Renal cortical epithelial cell (primary cell): ENCODE data around the gene ASRGL1. TPM values are rescaled to one million over a fixed set of nuclear protein-coding genes. Genes with fewer than 3 reads are reported as not detected.
"Not testable (repeated sequence)": the region's sequence is repeated elsewhere in the genome, so short reads cannot be mapped to it uniquely, and the experiment has no call there.

Source experiments
- DNase-seq: peaks from one replicate; pipeline ENCODE4 v3.0.0-alpha.2; 2011; ENCODE audit warnings: low read depth
- total RNA-seq: library from RNA; depleted of rRNA; stranded (reverse); fragments of >200 nt; gene quantifications from 2 replicates; pipeline ENCODE4 v1.2.3, GENCODE V29; 2014

ASRGL1 gene
- total RNA-seq: 11.6 and 63.3 TPM in 2 replicates

DNA sequence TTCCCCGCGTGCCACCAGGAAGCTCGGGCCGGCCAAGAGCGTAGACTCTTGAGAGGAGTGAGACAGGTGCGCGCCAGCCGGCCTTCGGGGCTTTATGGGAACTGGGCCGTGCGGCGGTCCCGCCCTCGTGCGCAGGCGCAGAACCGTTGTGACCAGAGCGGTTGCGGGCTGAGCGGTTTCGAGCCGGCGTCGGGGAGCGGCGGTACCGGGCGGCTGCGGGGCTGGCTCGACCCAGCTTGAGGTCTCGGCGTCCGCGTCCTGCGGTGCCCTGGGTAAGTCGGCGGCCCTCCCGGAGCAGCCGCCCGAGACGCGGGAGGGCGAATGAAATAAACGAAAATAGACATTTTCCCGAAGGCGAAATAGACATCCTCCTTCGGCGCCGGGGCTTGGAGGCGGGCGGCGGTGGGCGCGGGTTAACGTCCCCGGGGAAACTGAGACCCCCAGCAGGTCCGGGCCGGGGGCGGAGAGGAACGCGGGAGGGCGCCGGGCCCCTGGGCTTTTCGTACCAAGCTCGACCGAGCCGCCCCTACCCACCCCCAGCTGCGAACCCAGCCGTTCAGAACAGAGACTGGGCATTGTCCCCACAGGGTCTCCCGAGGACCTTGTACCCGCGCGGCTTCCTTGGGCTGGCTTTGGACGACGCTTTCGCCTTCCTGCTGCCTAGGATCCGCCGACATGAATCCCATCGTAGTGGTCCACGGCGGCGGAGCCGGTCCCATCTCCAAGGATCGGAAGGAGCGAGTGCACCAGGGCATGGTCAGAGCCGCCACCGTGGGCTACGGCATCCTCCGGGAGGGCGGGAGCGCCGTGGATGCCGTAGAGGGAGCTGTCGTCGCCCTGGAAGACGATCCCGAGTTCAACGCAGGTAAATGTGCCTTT lies at the start of gene ASRGL1:
ASRGL1 (plus strand) TSS at position 146 of the 879 bp plus-strand sequence; CDS start at position 676, 530 bp downstream.
- peak; percentile 43 for DNase-seq

GRCh38 chr11:62295504-62295903 lies 41.7 kb upstream of the ASRGL1 start:
- peak; percentile 43 for DNase-seq

GRCh38 chr11:62298975-62299374 lies 38.3 kb upstream of the ASRGL1 start, which contains the start of gene SCGB1D4:
TSS of gene SCGB1D4 (minus strand) at chr11:62299075. CDS start at chr11:62299010, 65 bp downstream.
- no peak for DNase-seq

- DNase-seq: no peak
Observed at GRCh38 chr11:62306227-62306626, 31.0 kb upstream of the ASRGL1 start.

DNA sequence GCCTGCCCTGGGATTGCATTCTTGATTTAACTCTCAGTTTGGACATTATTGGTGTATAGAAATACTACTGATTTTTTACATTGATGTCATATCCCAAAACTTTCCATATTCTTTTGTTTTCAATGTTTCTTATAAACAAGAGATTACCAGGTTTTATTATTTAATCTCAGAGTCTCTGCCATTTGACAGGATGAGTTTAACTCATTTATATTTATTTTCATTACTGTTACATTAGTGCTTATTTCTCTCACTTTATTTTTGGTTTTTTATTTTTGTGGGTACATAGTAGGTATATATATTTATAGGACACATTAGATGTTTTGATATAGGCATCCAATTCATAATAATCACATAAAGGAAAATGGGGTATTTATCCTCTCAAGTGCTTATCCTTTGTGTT lies 29.3 kb upstream of the ASRGL1 start:
- DNase-seq: no peak

DNA sequence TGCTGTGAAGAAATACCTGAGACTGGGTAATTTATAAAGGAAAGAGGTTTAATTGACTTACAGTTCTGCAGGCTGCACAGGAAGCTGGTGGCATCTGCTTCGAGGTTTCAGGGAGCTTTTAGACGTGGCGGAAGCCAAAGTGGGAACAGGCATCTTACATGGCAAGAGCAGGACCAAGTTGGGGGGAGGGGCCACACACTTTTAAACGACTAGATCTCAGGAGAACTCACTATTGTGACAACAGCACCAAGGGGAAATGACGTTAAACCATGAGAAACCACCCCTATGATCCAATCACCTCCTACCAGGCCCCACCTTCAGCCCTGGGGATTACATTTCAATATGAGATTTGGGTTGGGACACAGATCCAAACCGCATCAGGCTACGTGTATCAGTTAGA lies 27.3 kb upstream of the ASRGL1 start:
- DNase-seq: no peak

- no peak for DNase-seq
Observed at GRCh38 chr11:62315431-62315830, 21.8 kb upstream of the ASRGL1 start.

DNA sequence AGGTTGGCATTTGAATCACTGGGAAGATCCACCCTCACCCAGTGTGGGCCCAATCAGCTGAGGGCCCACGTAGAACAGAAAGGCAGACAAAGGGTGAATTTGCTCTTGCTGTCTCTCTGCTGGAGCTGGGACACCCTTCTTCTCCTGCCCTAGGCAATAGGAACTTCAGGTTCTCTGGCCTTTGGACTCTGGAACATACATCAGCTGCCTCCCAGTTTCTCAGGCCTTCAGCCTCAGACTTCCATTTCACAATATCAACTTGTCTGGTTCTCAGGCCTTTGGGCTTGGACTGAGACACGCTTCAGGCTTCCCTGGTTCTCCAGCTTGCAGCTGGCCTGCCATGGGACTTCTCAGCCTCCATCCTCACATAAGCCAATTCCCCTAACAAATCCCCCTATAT lies 14.7 kb upstream of the ASRGL1 start:
- DNase-seq: no peak

- no peak for DNase-seq
Observed at GRCh38 chr11:62324731-62325556, 12.3 kb upstream of the ASRGL1 start.

DNA sequence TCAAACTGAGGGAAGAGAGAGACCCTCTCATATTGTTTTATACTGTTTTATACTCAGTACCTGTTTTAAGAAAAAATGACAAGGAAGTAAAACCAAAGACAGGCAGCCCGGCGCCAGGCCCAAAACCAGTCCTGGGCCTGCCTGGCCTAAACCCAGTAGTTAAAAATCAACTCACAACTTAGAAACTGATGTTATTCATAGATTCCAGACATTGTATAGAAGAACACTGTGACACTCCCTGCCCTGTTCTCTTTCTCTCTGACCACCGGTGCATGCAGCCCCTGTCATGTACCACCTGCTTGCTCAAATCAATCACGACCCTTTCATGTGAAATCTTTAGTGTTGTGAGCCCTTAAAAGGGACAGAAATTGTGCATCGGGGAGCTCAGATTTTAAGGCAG lies 11.5 kb upstream of the ASRGL1 start:
- peak; percentile 74 for DNase-seq

GRCh38 chr11:62326719-62327118 lies 10.5 kb upstream of the ASRGL1 start:
- DNase-seq: not testable (repeated sequence)

- not testable (repeated sequence) for DNase-seq
Observed at GRCh38 chr11:62327541-62327940, 9.7 kb upstream of the ASRGL1 start.

- not testable (repeated sequence) for DNase-seq
Observed at GRCh38 chr11:62331264-62331663, 6.0 kb upstream of the ASRGL1 start.

DNA sequence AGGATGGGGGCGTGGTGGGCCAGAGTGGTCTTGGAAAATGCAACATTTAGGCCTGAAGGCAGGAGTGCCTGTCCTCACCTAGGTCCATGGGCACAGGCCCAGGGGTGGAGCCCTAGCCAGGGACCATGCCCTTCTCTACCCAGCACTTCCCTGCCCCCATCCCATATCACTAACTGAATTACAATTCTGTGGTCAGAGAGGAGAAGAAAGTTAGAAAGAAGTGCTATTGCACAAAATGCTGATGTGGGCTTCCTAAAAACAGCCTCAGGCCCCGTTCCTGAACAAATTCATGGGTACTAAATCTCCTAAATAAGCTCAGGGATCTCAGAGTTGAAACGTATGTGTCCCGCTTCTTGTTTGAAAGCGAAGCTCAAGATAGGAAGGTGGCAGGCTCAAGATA lies 3.5 kb upstream of the ASRGL1 start:
- DNase-seq: no peak

- not testable (repeated sequence) for DNase-seq
Observed at GRCh38 chr11:62336949-62337302, 322 bp upstream of the ASRGL1 start.

GRCh38 chr11:62338218-62338617 lies 970 bp downstream of the ASRGL1 start:
- no peak for DNase-seq

DNA sequence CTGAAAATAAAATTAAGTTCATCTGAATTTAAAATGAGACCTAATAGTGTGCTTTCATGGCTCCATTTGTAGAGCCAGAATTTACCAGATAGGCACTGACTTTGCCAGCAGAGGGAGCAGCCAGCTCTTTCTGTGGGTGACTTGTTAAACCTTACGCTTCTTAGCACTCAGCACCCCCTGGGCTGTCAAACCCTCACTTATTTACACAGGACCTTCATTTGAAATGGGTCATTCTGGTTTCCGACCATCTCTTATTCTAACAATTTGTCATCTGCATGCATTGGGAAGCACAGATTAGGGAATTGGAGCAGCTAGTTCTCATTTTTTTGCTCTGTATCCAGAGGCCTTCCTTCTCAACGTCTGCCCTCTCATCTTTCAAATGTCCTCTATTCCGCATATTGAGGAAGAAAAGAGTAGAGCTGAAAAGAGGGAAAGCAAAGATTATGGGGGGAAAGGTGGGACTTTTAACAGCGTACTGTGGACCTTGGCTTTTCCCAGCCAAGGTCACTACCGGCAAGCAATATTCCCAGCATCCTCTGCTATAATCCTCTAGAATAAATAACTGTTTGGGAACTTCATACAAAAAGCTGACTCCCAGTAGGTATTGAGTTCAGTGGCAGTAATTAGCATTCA lies 3.1 kb downstream of the ASRGL1 start:
- DNase-seq: peak; percentile 61

GRCh38 chr11:62341588-62341987 lies 4.3 kb downstream of the ASRGL1 start:
- DNase-seq: no peak

GRCh38 chr11:62343646-62344190 lies 6.5 kb downstream of the ASRGL1 start:
- DNase-seq: not testable (repeated sequence)

GRCh38 chr11:62344210-62344609 lies 7.0 kb downstream of the ASRGL1 start:
- DNase-seq: no peak

GRCh38 chr11:62345861-62346260 lies 8.6 kb downstream of the ASRGL1 start:
- no peak for DNase-seq
